HG02678 (cell line): ENCODE results near the gene HDAC8.

Source experiments
- ATAC-seq: cut with Tn5 transposase; IDR thresholded peaks from one replicate; pipeline ENCODE4 v1.9.1; 2021; ENCODE audit warnings: mild to moderate bottlenecking, moderate library complexity; ENCODE audit not compliant: unreplicated experiment

The HDAC8 gene

DNA sequence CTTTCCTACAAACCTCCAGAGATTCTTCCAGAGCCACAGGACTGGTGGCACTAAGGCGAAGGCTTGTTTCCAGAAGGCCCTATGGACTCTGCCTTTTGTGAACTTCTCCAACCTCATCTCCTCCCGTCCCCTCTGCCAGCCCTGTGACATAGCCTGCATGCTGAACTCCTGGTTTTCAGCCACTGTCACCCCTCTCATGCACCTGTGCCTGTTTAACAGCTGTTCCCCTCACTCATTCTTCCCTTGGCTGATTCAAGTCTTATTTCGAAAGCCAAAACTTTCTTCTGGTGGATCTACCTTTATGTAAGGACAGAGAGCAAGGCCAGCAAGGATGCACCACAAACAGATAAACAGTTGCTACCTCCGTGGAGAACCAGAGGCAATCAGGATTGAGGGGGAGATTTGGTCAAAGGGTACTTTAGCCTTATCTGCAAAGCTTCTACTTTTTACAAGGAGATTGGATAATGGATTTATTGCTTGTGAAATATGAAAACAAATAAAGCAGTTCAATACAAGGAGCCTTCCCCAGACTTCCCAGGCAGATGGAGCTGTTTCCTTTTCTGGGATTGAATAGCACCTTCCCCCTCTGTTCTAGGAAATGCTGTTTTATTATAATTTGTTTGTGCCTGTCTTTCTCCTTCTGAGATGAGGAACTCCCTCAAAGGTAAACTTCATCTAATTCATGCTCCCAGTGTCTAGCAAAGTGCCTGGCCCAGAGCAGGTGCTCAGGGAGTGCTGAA is 272.6 kb downstream of the HDAC8 start:
- ATAC-seq, result no peak

DNA sequence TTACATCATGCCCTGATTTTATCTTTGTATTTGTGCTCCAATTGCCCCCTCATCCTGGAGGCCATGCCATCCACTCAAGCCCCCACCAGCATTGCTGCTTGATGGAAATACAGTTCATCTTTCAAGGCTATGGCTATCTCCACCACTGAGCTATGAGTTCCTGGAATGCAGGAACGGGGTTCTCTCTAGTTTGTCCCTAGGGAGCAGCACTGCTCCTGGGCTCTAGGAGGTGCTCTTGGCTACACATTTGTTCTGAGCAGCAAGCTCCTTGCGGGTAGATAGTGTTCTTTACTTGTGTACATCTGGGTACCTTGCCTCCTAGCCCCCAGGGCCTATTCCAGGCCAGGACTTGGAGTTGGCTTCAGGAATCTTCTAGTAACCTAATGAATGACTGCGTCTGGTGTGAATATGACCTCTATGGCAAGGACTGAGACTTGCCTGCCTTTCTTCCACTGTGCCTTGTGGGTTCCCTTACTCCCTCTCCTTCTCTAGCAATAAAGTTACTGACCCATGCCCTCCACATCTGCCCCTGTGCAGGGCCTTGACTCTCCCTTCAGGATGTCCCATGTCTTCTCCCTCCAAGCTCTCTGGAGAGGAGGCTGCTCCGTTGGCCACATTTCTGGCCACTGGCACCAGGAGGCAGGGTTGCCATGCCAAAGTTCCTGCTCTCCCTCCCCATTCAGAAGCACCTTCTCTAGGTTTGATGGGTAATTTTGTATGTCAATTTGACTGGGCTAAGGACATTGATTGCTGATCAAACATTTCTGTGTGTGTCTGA is 274.5 kb downstream of the HDAC8 start:
- ATAC-seq, result no peak

DNA sequence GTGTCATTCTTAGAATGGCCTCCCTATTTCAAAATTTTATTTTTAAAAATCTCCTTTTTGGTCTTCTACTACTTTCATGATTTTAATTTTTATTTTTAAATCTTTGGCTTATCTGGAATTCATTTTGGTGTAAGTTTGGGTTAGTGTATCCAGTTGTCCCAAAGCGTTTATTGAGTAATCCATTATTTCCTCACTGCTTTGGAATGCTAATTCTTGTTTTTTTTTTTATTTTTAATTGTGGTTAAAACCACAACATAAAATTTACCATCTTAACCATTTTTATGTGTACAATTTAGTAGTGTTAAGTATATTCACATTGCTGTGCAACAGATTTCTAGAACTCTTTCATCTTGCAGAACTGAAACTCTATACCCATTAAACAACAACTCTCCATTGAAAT is 275.7 kb downstream of the HDAC8 start:
- ATAC-seq, result no peak

DNA sequence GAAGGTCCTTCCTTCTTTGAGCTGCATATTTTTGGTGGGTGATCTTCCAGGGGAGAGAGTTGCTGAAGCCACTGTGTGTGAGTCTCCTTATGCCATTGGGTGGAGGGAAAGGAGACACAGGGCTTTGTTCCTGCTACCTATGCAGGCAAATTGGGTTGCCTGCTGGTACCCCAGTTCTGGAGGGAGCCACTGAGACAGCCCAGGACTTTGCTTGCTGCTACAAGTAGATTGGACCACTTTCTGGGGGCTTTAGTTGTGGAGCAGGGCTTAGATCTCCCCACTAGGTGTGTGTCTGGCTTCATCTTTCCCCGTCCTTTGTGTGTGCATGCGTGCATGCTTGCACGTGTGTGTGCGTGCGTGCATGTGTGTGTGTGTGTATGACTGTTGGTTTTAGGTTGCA is 276.9 kb downstream of the HDAC8 start:
- ATAC-seq, result no peak

DNA sequence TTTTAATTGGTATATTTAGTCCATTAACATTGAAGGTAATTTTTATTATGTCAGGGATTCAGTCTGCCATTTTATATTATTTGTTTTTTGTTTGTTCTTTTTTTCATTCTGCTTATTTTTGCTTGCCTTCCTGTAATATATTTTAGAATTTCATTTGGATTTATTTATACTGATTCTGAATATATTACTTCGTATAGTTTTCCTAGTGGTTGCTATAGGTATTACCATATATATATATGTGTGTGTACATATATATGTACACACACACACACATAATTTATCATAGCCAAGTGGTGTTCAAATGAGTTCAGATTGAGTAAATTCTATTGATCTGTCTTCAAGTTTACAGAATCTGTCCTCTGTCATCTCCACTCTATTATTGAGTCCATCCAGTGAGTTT is 278.1 kb downstream of the HDAC8 start:
- no peak for ATAC-seq

DNA sequence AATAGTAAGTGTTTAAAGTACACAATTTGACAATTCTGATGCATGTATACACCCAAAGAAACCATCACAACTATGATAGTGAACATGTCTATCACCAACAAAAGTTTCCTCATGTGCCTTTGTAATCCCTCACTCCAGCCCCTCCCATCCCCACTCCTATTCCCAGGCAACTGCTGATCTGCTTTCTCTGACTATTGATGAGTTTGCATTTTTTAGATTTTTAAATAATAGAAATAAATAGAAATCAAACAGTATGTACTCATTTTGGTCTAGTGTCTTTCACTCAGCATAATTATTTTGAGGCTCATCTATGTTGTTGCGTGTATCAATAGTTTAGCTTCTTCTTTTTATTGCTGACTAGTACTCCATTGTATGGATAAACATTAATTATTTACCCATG is 290.3 kb downstream of the HDAC8 start:
- ATAC-seq, result no peak

DNA sequence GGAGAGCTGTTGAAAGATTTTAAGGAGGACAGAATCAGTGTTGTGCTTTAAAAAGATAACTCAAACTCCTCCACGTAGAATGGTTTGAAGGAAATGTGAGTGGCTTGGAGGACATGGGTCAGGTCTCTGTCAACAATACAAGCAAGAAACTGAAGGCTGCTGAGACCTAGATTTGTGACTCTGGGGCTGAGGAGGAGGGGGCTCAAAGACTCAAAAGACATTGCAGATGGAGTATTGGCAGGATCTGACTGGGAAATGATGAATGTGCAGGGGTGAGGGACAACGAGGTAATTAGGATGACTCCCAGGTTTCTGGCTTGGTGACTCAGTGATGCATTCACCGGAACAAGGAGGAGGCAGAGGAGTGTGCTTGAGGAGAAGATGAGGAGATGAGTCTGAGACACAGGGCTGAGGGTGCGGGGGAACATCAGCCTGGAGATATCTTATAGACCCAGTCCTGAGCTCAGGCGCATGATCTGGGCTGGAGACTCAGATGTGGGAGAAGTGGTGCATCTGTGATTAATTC is 292.3 kb downstream of the HDAC8 start:
- no peak for ATAC-seq
